H1 (cell line): ENCODE data around the gene PHF10. TPM values are rescaled to one million over a fixed set of nuclear protein-coding genes. Genes with fewer than 3 reads are reported as not detected.

ENCODE experiments used
- CTCF ChIA-PET: fragments of 300-600 bp; sonication (Branson Sonifier 250); formaldehyde crosslinking; loops from one replicate; lab custom pipeline; 2021; ENCODE audit not compliant: partially characterized antibody; lab: Charles Lee
- POLR2A ChIA-PET: fragments of 300-600 bp; sonication (Branson Sonifier 250); formaldehyde crosslinking; loops from one replicate; lab custom pipeline; 2021; ENCODE audit warnings: inconsistent platforms; ENCODE audit not compliant: partially characterized antibody; lab: Charles Lee
- DNase-seq, 2 experiments: peaks; one replicate each; pipeline versions ENCODE4 v3.0.0 to v3.0.0-alpha.2; 2010 to 2022; ENCODE audit warnings: low spot score in 2 of 2, low read depth in 1 of 2, mixed read lengths in 1 of 2
- FAIRE-seq: peaks from 2 replicates; lab custom pipeline; 2011; peaks lifted over from hg19 to GRCh38; lab: Jason Lieb, UNC
- H2AFZ ChIP-seq: 2 replicates; pipeline ENCODE4 v1.8.1; 2012; ENCODE audit warnings: low read length, inconsistent platforms
- H2AK5ac ChIP-seq: 2 replicates; pipeline ENCODE4 v1.6.1; 2013; ENCODE audit warnings: low read depth, low read length
- H2BK120ac ChIP-seq: replicated peaks from 2 replicates; pipeline ENCODE3; 2013; ENCODE audit warnings: low read depth, low read length, inconsistent platforms
- H2BK12ac ChIP-seq: 2 replicates; pipeline ENCODE4 v1.6.1; 2013; ENCODE audit warnings: low read depth, low read length
- H2BK15ac ChIP-seq: 2 replicates; pipeline ENCODE4 v1.6.1; 2013; ENCODE audit warnings: low read length
- H2BK20ac ChIP-seq: 2 replicates; pipeline ENCODE4 v1.6.1; 2013; ENCODE audit warnings: low read length
- H2BK5ac ChIP-seq: 2 replicates; pipeline ENCODE4 v1.6.1; 2013; ENCODE audit warnings: low read depth, low read length
- H3K14ac ChIP-seq: 2 replicates; pipeline ENCODE4 v1.6.1; 2013; ENCODE audit warnings: inconsistent platforms; ENCODE audit not compliant: insufficient read length
- H3K18ac ChIP-seq: 2 replicates; pipeline ENCODE4 v1.6.1; 2013; ENCODE audit warnings: low read length; ENCODE audit errors: extremely low read depth
- H3K23ac ChIP-seq: 2 replicates; pipeline ENCODE4 v1.6.1; 2013; ENCODE audit warnings: inconsistent platforms; ENCODE audit not compliant: insufficient read length
- H3K23me2 ChIP-seq: 2 replicates; pipeline ENCODE4 v1.6.1; 2013; ENCODE audit warnings: low read depth, low read length
- H3K27ac ChIP-seq: 2 replicates; pipeline ENCODE4 v1.6.1; 2011; ENCODE audit warnings: low read depth, low read length, inconsistent platforms
- H3K27me3 ChIP-seq, 4 experiments: replicated peaks in 1 of 4; 1 replicate in 1 of 4; 2 replicates in 3 of 4; pipeline versions ENCODE4 v1.6.1 to v1.8.1; 2011 to 2013; ENCODE audit warnings: low read length in 3 of 4, mild to moderate bottlenecking in 3 of 4, inconsistent platforms in 2 of 4, mixed read lengths in 2 of 4, moderate library complexity in 1 of 4; ENCODE audit not compliant: control insufficient read depth in 3 of 4, insufficient read depth in 3 of 4; ENCODE audit errors: extremely low read depth in 1 of 4
- H3K36me3 ChIP-seq, 4 experiments: 2 replicates each; pipeline versions ENCODE4 v1.6.1 to v1.8.1; 2011 to 2013; ENCODE audit warnings: mild to moderate bottlenecking in 4 of 4, low read length in 3 of 4, moderate library complexity in 2 of 4, control low read depth in 1 of 4, inconsistent platforms in 1 of 4; ENCODE audit not compliant: insufficient read depth in 4 of 4, control insufficient read depth in 2 of 4
- H3K4ac ChIP-seq: replicated peaks from 2 replicates; pipeline ENCODE3; 2013; ENCODE audit warnings: low read length, low read depth, mixed read lengths, inconsistent platforms; ENCODE audit not compliant: insufficient read length
- H3K4me1 ChIP-seq, 4 experiments: replicated peaks in 1 of 4; 1 replicate in 1 of 4; 2 replicates in 3 of 4; pipeline versions ENCODE4 v1.6.1 to v1.8.1; 2011 to 2013; ENCODE audit warnings: low read length in 3 of 4, inconsistent platforms in 2 of 4, mixed read lengths in 1 of 4; ENCODE audit not compliant: insufficient read depth in 4 of 4, control insufficient read depth in 3 of 4
- H3K4me2 ChIP-seq, 2 experiments: 2 replicates each; pipeline versions ENCODE4 v1.6.1 to v1.8.1; 2011 to 2013; ENCODE audit warnings: low read depth in 2 of 2, low read length in 2 of 2, control low read depth in 1 of 2, inconsistent platforms in 1 of 2, mild to moderate bottlenecking in 1 of 2; ENCODE audit not compliant: insufficient read depth in 1 of 2
- H3K4me3 ChIP-seq, 4 experiments: fragments of 200-600, 300-600 bp in 1 of 4; sonication (generic), shearing (Covaris generic), sonication (Bioruptor Twin) in 1 of 4; 2 replicates each; pipeline versions ENCODE4 v1.5.1 to v1.8.1; 2011 to 2016; ENCODE audit warnings: low read length in 4 of 4, low read depth in 3 of 4, control low read depth in 2 of 4, inconsistent platforms in 2 of 4, mild to moderate bottlenecking in 2 of 4, mixed read lengths in 1 of 4, moderate library complexity in 1 of 4; ENCODE audit not compliant: insufficient read depth in 2 of 4; ENCODE audit errors: extremely low read depth in 1 of 4
- H3K56ac ChIP-seq: replicated peaks from 2 replicates; pipeline ENCODE3; 2013; ENCODE audit warnings: low read depth, mild to moderate bottlenecking, mixed read lengths, low read length, inconsistent platforms; ENCODE audit not compliant: insufficient read length
- H3K79me1 ChIP-seq: 2 replicates; pipeline ENCODE4 v1.6.1; 2013; ENCODE audit warnings: low read depth, low read length, control low read depth
- H3K79me2 ChIP-seq, 2 experiments: 2 replicates each; pipeline versions ENCODE4 v1.6.1 to v1.8.1; 2012 to 2013; ENCODE audit warnings: low read length in 2 of 2, mild to moderate bottlenecking in 2 of 2, inconsistent platforms in 1 of 2; ENCODE audit not compliant: insufficient read depth in 2 of 2, control insufficient read depth in 1 of 2
- H3K9ac ChIP-seq, 4 experiments: replicated peaks in 1 of 4; 1 replicate in 1 of 4; 2 replicates in 3 of 4; pipeline versions ENCODE4 v1.6.1 to v1.8.1; 2011 to 2013; ENCODE audit warnings: low read depth in 3 of 4, low read length in 3 of 4, control low read depth in 2 of 4, mild to moderate bottlenecking in 2 of 4, moderate library complexity in 2 of 4, inconsistent platforms in 1 of 4; ENCODE audit errors: extremely low read depth in 1 of 4
- H3K9me3 ChIP-seq, 2 experiments: 2 replicates each; pipeline versions ENCODE4 v1.6.1 to v1.8.1; 2012 to 2013; ENCODE audit warnings: mild to moderate bottlenecking in 2 of 2, moderate library complexity in 2 of 2, control low read depth in 1 of 2, inconsistent platforms in 1 of 2, low read depth in 1 of 2, low read length in 1 of 2, mixed read lengths in 1 of 2; ENCODE audit not compliant: insufficient read depth in 2 of 2
- H4K20me1 ChIP-seq, 2 experiments: replicated peaks in 1 of 2; 2 replicates each; pipeline versions ENCODE3 to v1.8.1; 2011 to 2013; ENCODE audit warnings: inconsistent platforms in 2 of 2, low read length in 2 of 2, mild to moderate bottlenecking in 1 of 2; ENCODE audit not compliant: insufficient read depth in 2 of 2, control insufficient read depth in 1 of 2
- H4K5ac ChIP-seq: 2 replicates; pipeline ENCODE4 v1.6.1; 2013; ENCODE audit warnings: low read length, low read depth, mixed read lengths, inconsistent platforms; ENCODE audit not compliant: insufficient read length
- H4K8ac ChIP-seq: 2 replicates; pipeline ENCODE4 v1.8.0; 2013; ENCODE audit warnings: mild to moderate bottlenecking, moderate library complexity, low read length, inconsistent platforms; ENCODE audit not compliant: insufficient read depth; ENCODE audit errors: extremely low read depth
- H4K91ac ChIP-seq: replicated peaks from 2 replicates; pipeline ENCODE3; 2013; ENCODE audit warnings: low read length, mixed read lengths, inconsistent platforms; ENCODE audit not compliant: insufficient read length
- CTBP2 ChIP-seq: IDR thresholded peaks from 2 replicates; pipeline ENCODE4 v1.7.0; 2011; ENCODE audit warnings: borderline replicate concordance, mild to moderate bottlenecking, moderate library complexity, mixed read lengths, low read length; ENCODE audit not compliant: insufficient read depth, insufficient read length
- FOSL1 ChIP-seq: IDR thresholded peaks from 2 replicates; pipeline ENCODE4 v1.6.1; 2011; ENCODE audit warnings: mild to moderate bottlenecking, low read depth, low read length, moderate library complexity; ENCODE audit not compliant: insufficient read depth
- GABPA ChIP-seq: IDR thresholded peaks from 2 replicates; pipeline ENCODE4 v1.6.1; 2011; ENCODE audit warnings: mild to moderate bottlenecking, low read length, moderate library complexity, borderline replicate concordance; ENCODE audit not compliant: insufficient read depth
- MAX ChIP-seq: IDR thresholded peaks from 2 replicates; pipeline ENCODE4 v1.6.1; 2012; ENCODE audit warnings: inconsistent platforms
- NANOG ChIP-seq: IDR thresholded peaks from 2 replicates; pipeline ENCODE4 v1.6.1; 2011; ENCODE audit warnings: low read length, low read depth, mild to moderate bottlenecking, inconsistent platforms; ENCODE audit not compliant: insufficient read depth, poor library complexity, severe bottlenecking
- NRF1 ChIP-seq: IDR thresholded peaks from 2 replicates; pipeline ENCODE4 v1.6.1; 2011; ENCODE audit warnings: mild to moderate bottlenecking, low read depth, low read length, improper control_type of control experiment
- POU5F1 ChIP-seq: IDR thresholded peaks from 2 replicates; pipeline ENCODE4 v1.6.1; 2011; ENCODE audit warnings: low read depth, mild to moderate bottlenecking, low read length, moderate library complexity
- RNF2 ChIP-seq: fragments of 200-900, 300-1000 bp; sonication (generic); IDR thresholded peaks from 2 replicates; pipeline ENCODE4 v1.7.1; 2016; ENCODE audit warnings: borderline replicate concordance, low read depth, mild to moderate bottlenecking, antibody characterized with exemption, low read length; ENCODE audit not compliant: poor library complexity, severe bottlenecking; ENCODE audit errors: missing control alignments
- TAF1 ChIP-seq: IDR thresholded peaks from 2 replicates; pipeline ENCODE4 v1.6.1; 2011; ENCODE audit warnings: mild to moderate bottlenecking, low read depth, low read length
- ZNF274 ChIP-seq: IDR thresholded peaks from 2 replicates; pipeline ENCODE4 v1.7.0; 2012; ENCODE audit warnings: low read length, borderline replicate concordance; ENCODE audit errors: extremely low read depth
- WGBS, 2 experiments: shearing (Covaris generic) in 1 of 2; methylation state at CpG; one replicate each; pipeline versions ENCODE4 v1.1.6 to v1.1.7; 2013 to 2015; ENCODE audit warnings: low lambda C conversion rate in 2 of 2, mixed read lengths in 2 of 2, inconsistent platforms in 1 of 2, low coverage in 1 of 2, missing lambda C conversion rate in 1 of 2; ENCODE audit not compliant: insufficient replicate concordance in 2 of 2, insufficient coverage in 1 of 2, insufficient read length in 1 of 2; ENCODE audit errors: extremely low coverage in 1 of 2, missing lambda C conversion rate in 1 of 2; 5-methylcytosine and 5-hydroxymethylcytosine counted together
- polyA plus RNA-seq, 7 experiments: library from polyadenylated mRNA; depleted of rRNA in 3 of 7; stranded (reverse) in 5 of 7; unstranded in 2 of 7; fragments of >200 nt in 5 of 7; fragments of 200-250 nt in 2 of 7; gene quantifications; 1 replicate in 5 of 7; 2 replicates in 1 of 7; 4 replicates in 1 of 7; pipeline versions ENCODE4 v1.2.1 to v1.2.3, GENCODE V29; 2011 to 2013; ENCODE audit warnings: missing spikeins in 2 of 7, mixed read lengths in 2 of 7
- total RNA-seq: library from RNA; stranded (reverse); fragmentation: NEBNext Ultra II Directional; extraction: Animal tissue kit (Norgen Biotek cat#: 25700); gene quantifications from 2 replicates; pipeline ENCODE4 v1.2.1, GENCODE V29; 2021

PHF10 gene
- total and polyA plus RNA-seq, 2 of the 8 experiments (the other 6 are each of a cell fraction or from before 2014, with no cell fraction given): 15.6 to 51.1 TPM

- H3K14ac ChIP-seq: no peak overlapping the region
- DNase-seq (no peak), FAIRE-seq (no peak)
- H3K79me1 ChIP-seq: no peaks in the 10 kb centered on the region
- no peak for TF ChIP-seq GABPA
- no peak for TF ChIP-seq NRF1
- TF ChIP-seq TAF1: no peak
- no peak for TF ChIP-seq ZNF274
- no peak for TF ChIP-seq FOSL1
- TF ChIP-seq CTBP2: no peak
- no peak for TF ChIP-seq POU5F1
- TF ChIP-seq MAX: no peak
- TF ChIP-seq NANOG: no peak
- no peak for TF ChIP-seq RNF2
- no peak overlapping the region for H3K18ac ChIP-seq
- 92% methylated on average over 10 of the region's 10 CpGs; no CpG with 5 or more reads in 1 of the 2 experiments for WGBS, 2 experiments
- no peak overlapping the region for H3K27ac ChIP-seq
- H3K56ac ChIP-seq: no peak overlapping the region
- no peak overlapping the region for H3K4me2 ChIP-seq
- peaks cover 2 to 3% of the 10 kb centered on the region in 2 experiments for H4K20me1 ChIP-seq
- H3K9ac ChIP-seq: no peak overlapping the region
- peaks cover 0 to 8% (median 3%) of the 10 kb centered on the region in 4 experiments; a peak in 3 of 8 replicates for H3K36me3 ChIP-seq
- no peak overlapping the region for H2BK5ac ChIP-seq
- H3K79me2 ChIP-seq: no peaks in the 10 kb centered on the region; a peak in 1 of 4 replicates
- no peak overlapping the region for H4K8ac ChIP-seq
- H2AK5ac ChIP-seq: no peak overlapping the region
- no peaks in the 10 kb centered on the region for H3K4me1 ChIP-seq
- H3K23me2 ChIP-seq: peaks cover 2% of the 10 kb centered on the region; the same call in 1 of the 2 replicates
- H2BK20ac ChIP-seq: no peak overlapping the region
- H2BK15ac ChIP-seq: no peak overlapping the region
- H3K4me3 ChIP-seq: no peak overlapping the region
- no peaks in the 10 kb centered on the region for H3K9me3 ChIP-seq
- H2BK120ac ChIP-seq: no peak overlapping the region
- no peak overlapping the region for H2BK12ac ChIP-seq
- CTCF ChIA-PET: interaction anchor here (0.6 to 1.7 kb wide), 4 partner anchors 9 to 96 kb away, joined by 3 to 6 read pairs (median 3); no protein-coding TSS in a partner anchor
- H2AFZ ChIP-seq: no peak overlapping the region
- H4K91ac ChIP-seq: no peak overlapping the region
- no peak overlapping the region for H3K4ac ChIP-seq
- no peak overlapping the region for H3K23ac ChIP-seq
- no peak overlapping the region for H4K5ac ChIP-seq
- POLR2A ChIA-PET: interaction anchor here (1.6 to 2.6 kb wide), 3 partner anchors 10 to 39 kb away, joined by 5 to 12 read pairs (median 6); partner anchors contain the start of genes DYNLT2, ERMARD and PHF10
- no peaks in the 10 kb centered on the region for H3K27me3 ChIP-seq
These were observed 39.6 kb upstream of the PHF10 start for GRCh38 chr6:169763881-169764280.
